BLaER1 treated with 17β-estradiol and CSF1 and Interleukin-3, amounts not matched to agents 10 nM and 100 nM (cell line): Measurements from ENCODE around the gene CELSR1.

Experiments
- H3K27ac ChIP-seq, 11 experiments: shearing (Covaris generic); formaldehyde crosslinking; 2 replicates each; pipeline ENCODE4 v1.8.1; 2022
- H3K27me3 ChIP-seq, 11 experiments: shearing (Covaris generic); formaldehyde crosslinking; 2 replicates each; pipeline ENCODE4 v1.8.1; 2022
- H3K36me3 ChIP-seq, 11 experiments: shearing (Covaris generic); formaldehyde crosslinking; 2 replicates each; pipeline ENCODE4 v1.8.1; 2022
- H3K4me1 ChIP-seq, 10 experiments: shearing (Covaris generic); formaldehyde crosslinking; 2 replicates each; pipeline ENCODE4 v1.8.1; 2022
- H3K4me2 ChIP-seq, 11 experiments: shearing (Covaris generic); formaldehyde crosslinking; 2 replicates each; pipeline ENCODE4 v1.8.1; 2022
- H3K4me3 ChIP-seq, 10 experiments: shearing (Covaris generic); formaldehyde crosslinking; 2 replicates each; pipeline ENCODE4 v1.8.1; 2022
- H3K9ac ChIP-seq, 11 experiments: shearing (Covaris generic); formaldehyde crosslinking; 2 replicates each; pipeline ENCODE4 v1.8.1; 2022
- H3K9me3 ChIP-seq, 11 experiments: shearing (Covaris generic); formaldehyde crosslinking; replicated peaks in 1 of 11; 2 replicates each; pipeline ENCODE4 v1.8.1; 2022
- H4K20me1 ChIP-seq, 11 experiments: shearing (Covaris generic); formaldehyde crosslinking; 2 replicates each; pipeline ENCODE4 v1.8.1; 2022
- Cebpa-rat ChIP-seq, 11 experiments: shearing (Covaris generic); IDR thresholded peaks; 2 replicates each; pipeline ENCODE4 v1.8.1; 2022

Gene CELSR1

DNA sequence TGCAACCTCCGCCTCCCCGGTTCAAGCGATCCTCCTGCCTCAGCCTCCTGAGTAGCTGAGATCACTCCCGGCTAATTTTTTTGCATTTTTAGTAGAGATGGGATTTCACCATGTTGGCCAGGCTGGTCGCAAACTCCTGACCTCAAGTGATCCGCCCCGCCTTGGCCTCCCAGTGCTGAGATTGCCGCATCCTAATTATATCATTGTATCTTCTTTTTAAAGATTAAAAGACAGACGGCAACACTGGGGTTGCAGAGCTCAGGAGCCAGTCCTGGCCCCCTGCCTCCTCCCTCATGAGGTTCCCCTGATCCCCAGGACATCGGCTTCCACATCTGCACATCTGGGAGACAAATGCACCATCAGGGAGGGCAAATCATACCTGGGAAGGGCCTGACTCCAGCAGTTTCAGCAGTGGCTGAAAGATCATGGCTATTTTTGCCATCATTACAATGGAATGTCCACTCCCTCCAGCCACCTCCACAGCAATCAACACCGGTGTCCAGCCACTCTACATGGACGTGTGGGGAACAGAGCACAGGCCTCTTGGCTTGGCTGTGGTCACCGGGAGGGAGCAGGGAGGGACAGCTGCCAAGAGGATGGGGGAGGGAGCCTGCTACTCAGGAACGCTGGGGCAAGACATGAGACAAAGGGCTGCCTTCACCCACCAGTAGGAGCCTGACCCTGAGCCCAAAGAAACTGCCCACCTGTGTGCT, 9.2 kb upstream of the CELSR1 start:
- H3K4me1 ChIP-seq, result peaks cover 56 to 85% (median 67%) of the 10 kb centered on the region in 10 experiments
- no peaks in the 10 kb centered on the region for H3K9me3 ChIP-seq
- H3K36me3 ChIP-seq, result no peaks in the 10 kb centered on the region
- H3K27ac ChIP-seq, result peak overlapping the region in 3 of 11 experiments; percentile 65 to 92 (median 76); a peak in 6 of 22 replicates
- 0 out of 20 replicates have a peak overlapping the region, but pooled peaks of 1 of the 10 experiments have one; percentile 13 for H3K4me3 ChIP-seq
- H3K9ac ChIP-seq, result peak overlapping the region in 6 of 11 experiments; percentile 4 to 79 (median 32); a peak in 7 of 22 replicates
- peak overlapping the region; percentile 44 to 98 (median 82) for H3K4me2 ChIP-seq
- TF ChIP-seq Cebpa-rat (IDR thresholded peaks at IDR 0.05), result no peak
- peaks cover 0 to 11% (median 0%) of the 10 kb centered on the region in 11 experiments; a peak in 2 of 22 replicates for H4K20me1 ChIP-seq
- H3K27me3 ChIP-seq, result peaks cover 0 to 5% (median 0%) of the 10 kb centered on the region in 11 experiments; a peak in 1 of 22 replicates

DNA sequence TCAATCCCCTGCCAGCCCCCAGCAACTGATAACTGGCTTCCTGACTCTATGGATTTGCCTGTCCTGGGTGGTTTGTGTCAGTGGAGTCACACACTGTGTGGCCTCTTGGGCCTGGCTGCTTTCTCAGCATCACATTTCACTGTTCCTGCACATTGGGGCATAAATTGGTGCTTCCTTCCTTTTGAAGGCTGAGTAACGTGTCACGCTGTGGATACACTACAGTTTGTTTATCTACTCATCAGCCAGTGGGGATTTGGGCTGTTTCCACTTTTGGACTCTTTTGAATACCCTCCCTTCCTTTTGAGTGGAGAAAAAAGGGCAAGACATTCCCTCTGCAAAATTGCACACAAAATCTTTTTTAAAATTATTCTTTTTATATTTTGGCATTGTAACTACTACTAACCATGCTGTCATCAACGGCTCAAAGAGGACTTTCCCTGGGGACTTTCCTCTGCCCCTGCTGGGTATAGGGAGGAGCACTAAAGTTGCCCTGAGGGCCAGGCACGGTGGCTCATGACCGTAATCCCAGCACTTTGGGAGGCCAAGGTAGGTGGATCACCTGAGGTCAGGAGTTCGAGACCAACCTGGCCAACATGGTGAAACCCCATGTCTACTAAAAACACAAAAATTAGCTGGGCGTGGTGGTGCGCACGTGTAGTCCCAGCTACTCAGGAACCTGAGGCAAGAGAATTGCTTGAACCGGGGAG, 7.8 kb upstream of the CELSR1 start:
- Histone ChIP-seq H3K4me2 (peak overlapping the region; percentile 44 to 98 (median 82)), H3K27ac (peak overlapping the region in 4 of 11 experiments; percentile 39 to 92 (median 46); a peak in 8 of 22 replicates), H3K4me3 (peak overlapping the region in 2 of 10 experiments; percentile 12 to 32; a peak in 1 of 20 replicates), H3K36me3 (no peaks in the 10 kb centered on the region), H3K9ac (peak overlapping the region in 5 of 11 experiments; percentile 2 to 60 (median 37); a peak in 8 of 22 replicates), H3K4me1 (peaks cover 56 to 80% (median 77%) of the 10 kb centered on the region in 10 experiments), H3K9me3 (no peaks in the 10 kb centered on the region), H4K20me1 (peaks cover 0 to 11% (median 0%) of the 10 kb centered on the region in 11 experiments; a peak in 3 of 22 replicates), H3K27me3 (peaks cover 0 to 13% (median 3%) of the 10 kb centered on the region in 11 experiments; a peak in 10 of 22 replicates)
- TF ChIP-seq Cebpa-rat (IDR thresholded peaks at IDR 0.05), result no peak

DNA sequence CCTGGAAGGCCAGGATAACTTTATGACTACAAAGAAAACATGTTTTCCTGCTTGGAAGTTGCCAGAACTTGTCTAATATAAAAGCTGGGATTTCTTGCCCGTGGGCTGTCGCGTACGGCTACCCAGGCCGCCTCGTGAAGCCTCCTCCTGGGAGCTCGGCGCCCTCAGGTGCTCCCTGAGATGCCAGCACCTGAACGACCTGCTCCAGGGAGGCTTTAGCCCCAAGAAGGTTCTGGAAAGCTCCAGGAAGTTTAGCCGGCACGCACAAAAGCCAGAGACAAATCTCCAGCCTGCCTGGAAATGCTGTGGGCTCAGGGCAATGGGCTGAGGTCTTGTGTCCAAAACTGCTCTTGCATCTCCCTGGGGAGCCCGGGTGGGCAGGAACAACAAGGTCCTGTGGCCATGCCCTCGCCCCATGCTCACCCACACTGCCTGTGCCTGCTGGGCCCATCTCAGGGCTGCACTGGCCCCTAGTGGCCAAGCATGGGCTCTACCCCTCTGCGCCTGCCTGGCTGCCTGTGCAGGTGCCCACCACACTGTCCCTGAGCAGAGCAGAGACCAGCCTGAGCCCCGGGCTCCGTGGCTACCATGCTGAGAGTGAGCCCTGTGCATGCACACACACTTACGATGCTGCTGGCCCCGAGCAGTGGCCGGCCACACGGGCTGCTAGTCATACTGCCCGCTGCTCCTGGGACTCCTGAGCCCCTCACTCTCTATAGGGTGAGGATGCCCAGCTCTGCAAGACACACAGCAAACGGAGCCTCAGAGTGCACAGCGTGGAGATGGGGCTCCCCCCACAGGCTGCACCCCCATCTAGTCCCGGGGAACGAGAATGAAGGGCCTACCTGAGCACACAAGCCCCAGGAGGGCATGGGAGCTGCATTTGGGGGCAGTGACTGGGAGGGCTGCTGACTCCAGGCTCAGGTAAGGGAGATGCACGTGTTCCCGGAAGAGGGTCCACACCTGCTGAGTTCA, 4.9 kb upstream of the CELSR1 start:
- no peak overlapping the region for H3K9ac ChIP-seq
- peaks cover 26 to 42% (median 33%) of the 10 kb centered on the region in 11 experiments for H3K27me3 ChIP-seq
- no peaks in the 10 kb centered on the region for H3K9me3 ChIP-seq
- no peaks in the 10 kb centered on the region for H3K36me3 ChIP-seq
- no peak overlapping the region for H3K4me3 ChIP-seq
- H3K4me1 ChIP-seq, result peaks cover 57 to 85% (median 73%) of the 10 kb centered on the region in 10 experiments
- peak overlapping the region; percentile 18 to 76 (median 49); a peak in 21 of 22 replicates for H3K4me2 ChIP-seq
- TF ChIP-seq Cebpa-rat (IDR thresholded peaks at IDR 0.05), result no peak
- H3K27ac ChIP-seq, result no peak overlapping the region
- H4K20me1 ChIP-seq, result peaks cover 0 to 18% (median 8%) of the 10 kb centered on the region in 11 experiments; a peak in 11 of 22 replicates

DNA sequence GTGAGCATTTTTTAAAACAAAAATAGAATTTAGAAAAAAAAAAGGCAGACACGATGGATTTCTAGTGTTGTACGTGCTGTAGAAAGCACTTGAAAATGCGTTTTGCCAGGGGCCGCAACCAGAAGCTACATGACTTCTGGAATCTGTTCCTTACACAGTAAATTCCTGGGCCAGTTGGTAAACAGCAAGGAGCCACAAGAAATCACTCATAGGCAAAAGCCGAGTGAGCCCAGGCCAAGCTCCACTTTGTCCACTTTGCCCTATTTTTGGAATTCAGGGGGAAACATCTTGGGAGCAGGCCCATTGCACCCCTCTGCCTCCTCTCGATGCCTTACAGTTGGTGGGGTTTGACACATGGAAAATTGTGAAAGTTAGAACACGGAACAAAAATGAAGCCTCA, 4.1 kb upstream of the CELSR1 start:
- Histone ChIP-seq H3K9ac (no peak overlapping the region), H3K4me3 (no peak overlapping the region), H3K36me3 (no peaks in the 10 kb centered on the region), H3K27ac (no peak overlapping the region), H3K9me3 (peaks cover 0 to under 1% (median 0%) of the 10 kb centered on the region in 11 experiments; a peak in 2 of 22 replicates), H3K4me2 (peak overlapping the region in 9 of 11 experiments; percentile 30 to 76 (median 51); a peak in 14 of 22 replicates), H3K4me1 (peaks cover 54 to 83% (median 72%) of the 10 kb centered on the region in 10 experiments), H4K20me1 (peaks cover 0 to 24% (median 8%) of the 10 kb centered on the region in 11 experiments; a peak in 12 of 22 replicates), H3K27me3 (peaks cover 34 to 50% (median 40%) of the 10 kb centered on the region in 11 experiments)
- TF ChIP-seq Cebpa-rat (IDR thresholded peaks at IDR 0.05), result no peak

DNA sequence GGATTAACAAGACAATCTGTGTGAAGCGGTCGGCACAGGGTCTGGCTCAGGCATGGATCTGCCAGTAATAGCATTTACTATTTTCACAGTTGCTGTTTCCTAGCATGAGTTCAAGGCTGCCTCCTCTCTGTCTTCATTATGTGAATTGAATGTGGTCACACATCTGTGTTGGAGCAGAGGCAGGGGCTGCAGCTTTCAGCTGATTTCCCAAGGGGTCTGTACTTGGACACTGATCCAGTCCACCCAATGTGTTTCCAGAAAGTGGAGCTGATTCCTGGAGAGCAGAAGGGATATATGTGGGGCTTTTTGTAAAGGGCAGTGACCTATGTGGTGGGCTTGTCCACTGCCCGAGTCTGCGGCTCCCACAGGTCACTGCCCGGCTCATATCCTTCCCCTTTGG, 3.5 kb upstream of the CELSR1 start:
- H3K4me3 ChIP-seq, result no peak overlapping the region
- H3K4me2 ChIP-seq, result peak overlapping the region in 7 of 11 experiments; percentile 1 to 76 (median 49); a peak in 11 of 22 replicates
- peaks cover 0 to 28% (median 10%) of the 10 kb centered on the region in 11 experiments; a peak in 12 of 22 replicates for H4K20me1 ChIP-seq
- TF ChIP-seq Cebpa-rat (IDR thresholded peaks at IDR 0.05), result no peak
- peaks cover 41 to 56% (median 47%) of the 10 kb centered on the region in 11 experiments for H3K27me3 ChIP-seq
- peaks cover 0 to 3% (median 0%) of the 10 kb centered on the region in 11 experiments; a peak in 3 of 22 replicates for H3K36me3 ChIP-seq
- H3K9me3 ChIP-seq, result peaks cover 3 to 7% (median 5%) of the 10 kb centered on the region in 11 experiments; a peak in 21 of 22 replicates
- H3K4me1 ChIP-seq, result peaks cover 50 to 83% (median 68%) of the 10 kb centered on the region in 10 experiments
- H3K27ac ChIP-seq, result no peak overlapping the region
- H3K9ac ChIP-seq, result no peak overlapping the region

DNA sequence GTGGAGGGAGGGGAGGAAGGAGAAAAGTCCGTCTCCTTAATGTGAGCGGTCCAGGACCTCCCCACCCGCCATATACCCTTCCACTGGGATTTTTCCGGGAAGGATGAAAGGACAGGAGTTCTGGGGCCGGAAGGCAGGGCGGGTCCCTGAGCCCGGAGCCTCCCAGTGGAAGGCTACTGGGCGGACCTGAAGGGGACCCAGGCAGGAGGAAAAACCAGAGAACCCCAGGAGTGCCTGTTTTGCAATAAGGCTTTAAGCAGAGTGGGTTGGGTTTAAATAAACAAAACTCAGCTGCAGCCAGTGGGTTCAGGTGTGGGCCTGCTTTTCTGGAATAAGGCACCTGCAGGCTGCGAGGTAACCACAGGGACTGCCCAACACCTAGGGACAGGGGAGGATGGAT, 1.7 kb upstream of the CELSR1 start:
- Histone ChIP-seq H4K20me1 (peaks cover 0 to 28% (median 10%) of the 10 kb centered on the region in 11 experiments; a peak in 12 of 22 replicates), H3K36me3 (peaks cover 0 to 19% (median 11%) of the 10 kb centered on the region in 11 experiments; a peak in 11 of 22 replicates), H3K9ac (peak overlapping the region in 2 of 11 experiments; percentile 75 to 76; a peak in 4 of 22 replicates), H3K4me2 (peak overlapping the region; percentile 93 to 99 (median 96); a peak in 20 of 22 replicates), H3K4me1 (peaks cover 33 to 66% (median 51%) of the 10 kb centered on the region in 10 experiments), H3K27me3 (peaks cover 50 to 73% (median 59%) of the 10 kb centered on the region in 11 experiments), H3K27ac (no peak overlapping the region), H3K4me3 (peak overlapping the region in 6 of 10 experiments; percentile 62 to 78 (median 72); a peak in 8 of 20 replicates), H3K9me3 (peaks cover 16 to 24% (median 22%) of the 10 kb centered on the region in 11 experiments)
- TF ChIP-seq Cebpa-rat (IDR thresholded peaks at IDR 0.05), result no peak

DNA sequence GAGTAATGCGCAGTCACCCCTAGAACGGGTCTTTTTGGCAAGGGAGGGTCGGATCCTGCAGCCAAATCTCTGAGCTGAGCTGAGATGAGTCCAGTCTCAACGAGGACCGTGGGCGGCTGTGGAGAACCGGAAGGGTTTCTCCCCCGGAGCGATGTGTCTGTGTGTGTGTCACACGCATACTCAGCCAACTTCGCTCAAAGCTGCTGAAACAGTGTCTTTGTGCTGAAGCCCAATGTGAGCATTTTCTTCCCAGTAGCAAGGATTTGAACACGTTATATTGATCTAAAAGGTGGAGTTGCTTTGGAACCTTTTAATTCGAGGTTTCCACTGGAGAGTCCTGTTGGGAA, 1.4 kb upstream of the CELSR1 start:
- Histone ChIP-seq H3K9me3 (peaks cover 16 to 28% (median 26%) of the 10 kb centered on the region in 11 experiments), H3K9ac (peak overlapping the region in 5 of 11 experiments; percentile 9 to 76 (median 69); a peak in 5 of 22 replicates), H3K36me3 (peaks cover 0 to 23% (median 11%) of the 10 kb centered on the region in 11 experiments; a peak in 11 of 22 replicates), H3K4me2 (peak overlapping the region; percentile 93 to 99 (median 96)), H3K27ac (no peak overlapping the region), H3K4me1 (peaks cover 29 to 62% (median 49%) of the 10 kb centered on the region in 10 experiments), H3K4me3 (peak overlapping the region; percentile 62 to 78 (median 70); a peak in 19 of 20 replicates), H4K20me1 (peaks cover 0 to 28% (median 10%) of the 10 kb centered on the region in 11 experiments; a peak in 12 of 22 replicates), H3K27me3 (peaks cover 50 to 74% (median 59%) of the 10 kb centered on the region in 11 experiments)
- TF ChIP-seq Cebpa-rat (IDR thresholded peaks at IDR 0.05), result no peak
